HuH-7 (cell line): ENCODE measurements around the gene TRIM46.
"Not testable (repeated sequence)": the region's sequence is repeated elsewhere in the genome, so short reads cannot be mapped to it uniquely, and the experiment has no call there.

Experiments
- DNase-seq: peaks from one replicate; pipeline ENCODE4 v3.0.0; 2011; ENCODE audit warnings: low spot score

TRIM46 gene

DNA sequence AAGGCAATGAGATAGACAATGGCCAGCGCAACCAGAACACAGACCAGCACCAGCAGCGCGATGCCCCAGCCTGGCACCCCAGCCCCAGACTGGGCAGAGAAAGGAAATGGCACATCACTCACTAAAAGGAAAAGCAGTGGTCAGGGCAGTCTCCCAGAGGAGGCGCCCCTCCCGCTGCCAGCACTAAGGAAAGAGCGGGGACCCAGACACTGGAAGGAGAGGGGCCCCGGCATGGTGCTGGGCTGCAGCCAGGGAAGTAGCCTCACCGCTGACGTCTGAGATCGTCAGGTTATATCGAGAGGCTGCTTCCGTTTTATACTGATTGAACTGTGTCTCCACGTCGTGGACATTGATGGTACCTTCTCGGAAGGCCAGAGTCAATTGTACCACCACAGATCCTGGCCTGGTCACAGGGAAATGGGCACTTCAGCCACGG is 13.8 kb downstream of the TRIM46 start:
- DNase-seq, result no peak

DNA sequence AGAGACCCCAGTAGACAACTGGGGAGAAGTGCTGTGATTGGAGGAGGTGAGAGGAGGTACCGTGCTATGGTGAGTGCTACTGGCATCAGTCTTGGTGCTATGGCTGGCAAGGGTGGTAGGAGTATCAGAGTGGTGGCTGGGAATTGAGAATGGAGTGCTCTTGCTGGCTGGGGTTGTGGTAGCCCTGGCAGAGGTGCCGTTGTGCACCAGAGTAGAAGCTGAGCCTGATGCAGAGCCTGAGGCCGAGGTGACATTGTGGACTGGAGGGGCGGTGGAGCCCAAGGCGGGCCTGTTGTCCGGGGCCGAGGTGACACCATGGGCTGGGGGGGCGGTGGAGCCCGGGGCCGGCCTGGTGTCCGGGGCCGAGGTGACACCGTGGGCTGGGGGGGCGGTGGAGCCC is 14.6 kb downstream of the TRIM46 start:
- DNase-seq, result no peak

- DNase-seq, result not testable (repeated sequence)
These were observed 16.3 kb downstream of the TRIM46 start for GRCh38 chr1:155189926-155190325.

DNA sequence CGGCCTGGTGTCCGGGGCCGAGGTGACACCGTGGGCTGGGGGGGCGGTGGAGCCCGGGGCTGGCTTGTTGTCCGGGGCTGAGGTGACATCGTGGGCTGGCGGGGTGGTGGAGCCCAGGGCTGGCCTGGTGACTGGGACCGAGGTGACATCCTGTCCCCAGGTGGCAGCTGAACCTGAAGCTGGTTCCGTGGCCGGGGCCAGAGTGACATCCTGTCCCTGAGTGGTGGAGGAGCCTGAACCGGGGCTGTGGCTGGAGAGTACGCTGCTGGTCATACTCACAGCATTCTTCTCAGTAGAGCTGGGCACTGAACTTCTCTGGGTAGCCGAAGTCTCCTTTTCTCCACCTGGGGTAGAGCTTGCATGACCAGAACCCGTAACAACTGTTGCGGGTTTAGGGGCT is 18.3 kb downstream of the TRIM46 start:
- DNase-seq, result no peak

DNA sequence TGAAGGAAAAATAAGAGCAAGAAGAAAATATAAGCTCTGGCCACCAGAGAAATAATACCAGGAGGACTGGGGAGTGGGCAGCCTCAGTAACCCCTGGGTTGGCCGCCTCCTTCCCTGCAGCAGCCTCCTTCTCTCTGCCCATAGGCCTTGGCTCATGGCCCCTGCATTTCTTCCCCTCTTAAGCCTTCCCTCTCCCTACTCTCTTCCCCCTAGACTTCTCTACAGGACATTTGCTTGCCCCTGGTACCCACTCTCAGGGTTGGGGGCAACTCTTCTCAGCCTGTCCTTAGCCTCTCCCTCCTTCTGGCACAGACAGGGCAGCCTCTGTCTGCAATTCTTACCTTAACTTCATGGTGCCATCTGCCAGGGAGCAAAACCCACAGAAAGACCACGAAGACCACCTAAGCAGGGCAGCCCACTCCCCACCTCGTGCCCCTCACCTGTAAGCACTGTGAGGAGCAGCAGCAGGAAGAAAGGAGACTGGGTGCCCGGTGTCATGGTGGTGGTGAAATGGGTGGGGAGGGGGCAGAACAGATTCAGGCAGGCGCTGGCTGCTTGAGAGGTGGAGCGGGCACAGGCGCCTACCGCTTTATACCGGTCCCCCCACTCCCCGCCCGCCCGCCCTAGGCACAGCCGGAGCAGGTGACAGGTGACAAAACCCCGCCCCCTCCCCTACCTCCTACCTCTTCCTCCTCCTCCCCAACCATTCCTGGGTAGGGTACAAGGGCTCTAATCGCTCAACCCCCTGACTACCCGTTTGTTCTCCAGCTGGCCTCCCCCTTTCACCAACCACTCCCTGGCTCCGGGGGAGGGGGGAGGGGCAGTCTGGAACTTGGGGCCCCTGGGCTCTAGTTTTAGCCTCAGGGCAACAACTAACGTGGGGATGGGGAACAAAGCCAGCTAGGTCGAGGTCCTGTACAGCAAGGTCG is 19.0 kb downstream of the TRIM46 start:
- DNase-seq, result no peak

- DNase-seq, result peak; percentile 99
These were observed 19.8 kb downstream of the TRIM46 start for GRCh38 chr1:155193275-155193990.

- DNase-seq, result not testable (repeated sequence)
These were observed 20.3 kb downstream of the TRIM46 start for GRCh38 chr1:155193991-155194240.

DNA sequence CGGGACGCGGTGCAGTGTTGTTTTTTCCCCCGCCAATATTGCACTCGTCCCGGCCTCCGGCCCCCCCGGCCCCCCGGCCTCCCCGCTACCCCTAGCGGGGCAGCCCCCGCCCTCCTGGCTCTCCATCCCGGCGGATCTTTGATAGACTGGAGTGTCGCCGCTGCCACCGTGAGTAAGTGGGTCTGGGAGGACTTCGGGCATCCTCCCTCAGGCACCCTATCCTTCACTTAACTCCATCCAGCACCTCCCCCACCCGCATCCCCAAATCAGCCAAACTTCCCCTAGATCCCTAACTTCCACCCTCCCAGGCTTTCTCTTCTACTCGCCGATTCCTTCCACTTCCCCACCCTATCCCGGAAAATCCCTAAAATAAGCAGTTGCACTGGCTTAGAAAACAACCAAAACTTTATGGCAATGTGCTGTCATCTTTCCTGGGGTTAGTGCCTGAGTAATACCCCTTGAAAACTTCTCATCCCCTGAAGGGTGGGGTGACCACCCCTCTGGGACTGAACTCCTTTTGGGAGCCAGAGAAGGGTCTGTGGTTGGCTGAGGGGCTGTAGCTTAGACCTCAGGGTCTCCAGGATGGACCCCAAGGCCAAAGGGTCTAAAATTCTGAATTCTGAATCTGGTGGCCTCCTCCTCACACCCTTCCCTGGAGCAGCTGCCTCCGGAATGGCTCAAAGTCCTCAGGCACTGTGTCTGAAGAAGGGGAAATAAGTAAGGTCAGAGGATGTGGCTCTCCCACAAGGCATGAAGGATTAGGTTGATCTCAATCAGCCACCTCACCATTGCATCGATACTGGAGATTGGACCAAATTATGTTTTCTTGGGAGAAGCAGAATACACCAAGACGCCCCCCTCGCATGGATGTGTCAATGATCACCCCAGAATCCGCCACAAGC is 21.8 kb downstream of the TRIM46 start:
- no peak for DNase-seq

GRCh38 chr1:155196103-155196892 is 22.6 kb downstream of the TRIM46 start:
- DNase-seq, result no peak

- DNase-seq, result no peak
These were observed 23.4 kb downstream of the TRIM46 start for GRCh38 chr1:155196893-155197638.

DNA sequence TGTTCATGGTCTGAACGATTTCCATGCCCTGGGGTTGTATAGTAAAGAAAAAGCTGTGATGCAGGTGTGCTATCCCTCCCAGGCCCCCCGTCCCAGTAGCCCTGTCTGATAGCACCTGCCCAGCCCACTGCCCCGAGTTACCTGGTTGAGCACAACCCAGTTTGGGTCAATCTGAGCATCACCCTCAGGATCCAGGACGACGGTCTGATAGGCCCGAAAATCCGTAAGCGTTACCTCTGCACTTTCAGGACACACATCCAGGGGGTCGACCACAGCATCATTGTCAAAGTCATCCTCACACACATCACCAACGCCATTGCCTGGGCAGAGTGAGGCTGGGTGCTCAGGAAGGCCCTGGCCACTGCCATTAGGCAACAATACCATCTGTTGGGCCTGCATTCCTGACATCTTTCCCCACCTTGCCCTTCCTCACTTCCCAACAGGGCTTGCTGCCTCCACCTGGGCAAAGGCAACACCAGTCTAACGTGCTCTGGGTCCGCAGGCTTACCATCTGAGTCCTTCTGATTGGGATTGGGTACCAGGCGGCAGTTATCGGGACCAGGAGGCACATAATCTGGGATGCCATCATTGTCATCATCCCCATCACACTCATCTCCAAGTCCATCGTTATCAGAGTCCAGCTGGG is 24.4 kb downstream of the TRIM46 start:
- no peak for DNase-seq

- DNase-seq, result no peak
These were observed 24.9 kb downstream of the TRIM46 start for GRCh38 chr1:155198547-155198906.

- DNase-seq, result no peak
These were observed 26.1 kb downstream of the TRIM46 start for GRCh38 chr1:155199792-155200191.

- DNase-seq, result no peak
These were observed 27.3 kb downstream of the TRIM46 start for GRCh38 chr1:155200920-155201319.

DNA sequence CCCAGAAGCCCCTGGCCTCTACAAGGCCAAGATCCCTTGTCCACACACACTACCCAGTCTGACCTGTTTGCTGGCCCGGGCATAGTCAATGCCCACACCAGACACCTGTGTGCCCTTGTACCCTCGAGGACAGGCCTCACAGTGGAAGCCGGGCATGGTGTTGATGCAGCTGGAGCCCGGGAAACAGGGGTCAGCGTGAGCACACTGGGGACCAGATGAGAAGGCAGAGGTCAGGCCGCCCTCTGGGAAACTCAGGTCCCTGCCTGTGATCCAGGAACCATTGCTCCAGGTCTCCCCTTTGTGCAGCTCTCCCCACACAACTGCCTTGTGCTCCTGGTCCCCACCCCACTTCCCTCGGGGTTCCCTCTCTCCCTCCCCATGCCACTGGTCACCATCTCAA is 28.5 kb downstream of the TRIM46 start:
- no peak for DNase-seq

DNA sequence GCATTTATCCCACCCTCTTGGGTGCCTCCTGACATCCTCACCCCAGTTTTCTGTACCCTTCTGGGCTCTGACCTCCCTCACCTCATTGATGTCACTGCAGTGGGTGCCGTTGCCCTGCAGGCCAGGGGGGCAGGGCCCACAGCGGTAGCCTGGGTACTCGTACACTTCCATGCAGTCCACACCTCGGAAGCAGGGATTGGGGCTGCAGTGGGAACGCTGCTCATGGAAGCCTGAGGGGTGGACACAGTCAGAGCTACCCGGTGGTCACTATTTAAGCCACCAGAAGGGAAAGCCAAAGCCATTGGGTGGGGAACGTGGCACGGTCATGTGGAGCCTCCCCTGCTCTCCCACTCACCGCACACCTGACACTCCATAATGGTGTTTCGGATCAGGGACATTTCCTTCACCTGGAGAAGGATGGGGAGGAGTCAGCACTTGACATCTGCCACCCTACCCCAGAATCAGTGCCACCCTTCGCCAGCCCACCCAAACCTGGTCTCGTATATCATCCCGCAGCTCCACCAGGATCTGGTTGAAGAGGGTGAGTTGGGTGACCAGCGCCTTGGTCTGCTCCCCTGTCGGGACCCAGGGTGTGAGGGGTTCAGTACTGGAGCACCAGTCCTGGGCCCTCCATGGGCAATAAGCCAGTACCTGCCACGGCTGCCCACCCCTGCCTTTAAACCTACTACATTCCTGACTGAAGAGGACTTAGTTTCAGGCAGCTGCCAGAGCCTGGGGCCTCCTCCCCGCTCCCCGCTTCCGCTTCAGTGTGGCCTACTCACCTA is 29.3 kb downstream of the TRIM46 start:
- DNase-seq, result no peak

DNA sequence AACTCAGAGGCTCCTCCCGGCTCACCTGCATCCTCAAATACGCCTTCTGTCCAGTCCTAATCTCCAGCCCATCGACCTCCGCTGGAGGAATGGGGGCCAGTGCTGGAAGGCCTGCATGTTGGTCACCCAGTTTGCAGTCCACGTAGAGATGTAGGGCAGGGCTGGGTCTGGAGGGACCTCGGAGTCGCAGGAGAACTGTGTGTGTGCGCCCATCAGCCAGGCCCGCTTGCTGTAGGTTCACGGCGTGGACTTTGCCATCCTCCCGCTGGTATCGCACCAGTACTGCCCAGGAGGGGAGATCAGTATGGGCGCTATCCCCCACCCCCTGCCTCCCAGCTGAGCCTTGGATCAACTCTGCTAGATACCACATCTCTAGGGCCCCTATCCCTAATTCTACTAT is 31.4 kb downstream of the TRIM46 start:
- no peak for DNase-seq

DNA sequence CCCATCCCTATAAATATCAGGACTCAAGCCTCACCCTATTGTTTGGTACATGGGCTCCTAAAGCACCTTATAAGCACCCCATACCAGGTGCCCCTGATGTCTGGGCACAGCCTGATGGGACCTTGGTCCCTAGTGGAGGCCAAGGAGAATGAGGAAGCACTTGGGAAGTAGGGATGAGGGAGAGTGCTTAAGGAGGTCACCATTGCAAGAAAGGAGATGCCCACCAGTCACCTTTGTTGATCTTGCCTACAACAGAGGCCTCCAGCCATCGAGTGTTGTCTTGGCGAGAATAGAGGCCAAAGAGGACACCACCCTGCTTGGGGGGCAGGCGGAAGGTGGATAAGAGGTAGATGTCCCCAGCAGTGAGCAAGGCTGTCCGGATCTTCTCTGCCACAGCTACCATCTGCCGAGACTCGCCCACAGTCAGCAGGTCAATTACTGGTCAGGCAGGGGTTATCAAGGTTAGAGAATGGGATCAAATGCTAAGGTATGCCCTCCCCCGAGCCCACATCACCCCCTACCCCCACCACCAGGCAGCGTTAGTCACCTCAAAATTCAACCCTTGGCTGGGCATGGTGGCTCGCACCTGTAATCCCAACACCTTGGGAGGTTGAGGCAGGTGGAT is 32.4 kb downstream of the TRIM46 start:
- DNase-seq, result no peak
